ENCODE results near the gene LRRC4.

Gene LRRC4

GRCh38 chr7:128006550-128007302 is 24.5 kb downstream of the LRRC4 start:
- no peak for DNase-seq (ENCODE audit: low read depth)

GRCh38 chr7:128005759-128006159 is 25.5 kb downstream of the LRRC4 start:
- DNase-seq (ENCODE audit: low read depth), result no peak

- no peak for DNase-seq (ENCODE audit: low read depth)
These were observed 26.1 kb downstream of the LRRC4 start for GRCh38 chr7:128005117-128005516.

GRCh38 chr7:128004623-128005022 is 26.6 kb downstream of the LRRC4 start:
- DNase-seq (ENCODE audit: low read depth), result no peak

GRCh38 chr7:128003787-128004186 is 27.4 kb downstream of the LRRC4 start:
- DNase-seq (ENCODE audit: low read depth), result no peak

GRCh38 chr7:128003167-128003566 is 28.1 kb downstream of the LRRC4 start:
- DNase-seq (ENCODE audit: low read depth), result no peak

GRCh38 chr7:128000854-128001265 is 30.4 kb downstream of the LRRC4 start:
- no peak for DNase-seq (ENCODE audit: low read depth)

- no peak for DNase-seq (ENCODE audit: low read depth)
These were observed 31.2 kb downstream of the LRRC4 start for GRCh38 chr7:128000048-128000447.

GRCh38 chr7:127998671-127999070 is 32.6 kb downstream of the LRRC4 start:
- no peak for DNase-seq (ENCODE audit: low read depth)

- no peak for DNase-seq (ENCODE audit: low read depth)
These were observed 33.9 kb downstream of the LRRC4 start for GRCh38 chr7:127997226-127997922.

- no peak for DNase-seq (ENCODE audit: low read depth)
These were observed 34.8 kb downstream of the LRRC4 start for GRCh38 chr7:127996253-127997071.

- no peak for DNase-seq (ENCODE audit: low read depth)
These were observed 35.4 kb downstream of the LRRC4 start for GRCh38 chr7:127995881-127996215.

GRCh38 chr7:127995156-127995880 is 35.9 kb downstream of the LRRC4 start:
- DNase-seq (ENCODE audit: low read depth), result no peak

GRCh38 chr7:127993987-127994386 is 37.2 kb downstream of the LRRC4 start:
- no peak for DNase-seq (ENCODE audit: low read depth)

- no peak for DNase-seq (ENCODE audit: low read depth)
These were observed 37.9 kb downstream of the LRRC4 start for GRCh38 chr7:127993317-127993716.

GRCh38 chr7:127988751-127989150 is 42.5 kb downstream of the LRRC4 start:
- no peak for DNase-seq (ENCODE audit: low read depth)

GRCh38 chr7:127986581-127987521 is 44.4 kb downstream of the LRRC4 start:
- DNase-seq (ENCODE audit: low read depth), result no peak

GRCh38 chr7:127983804-127984332 is 47.4 kb downstream of the LRRC4 start:
- DNase-seq (ENCODE audit: low read depth), result no peak

GRCh38 chr7:127981965-127982364 is 49.3 kb downstream of the LRRC4 start:
- DNase-seq (ENCODE audit: low read depth), result no peak

GRCh38 chr7:127980901-127981300 is 50.3 kb downstream of the LRRC4 start:
- no peak for DNase-seq (ENCODE audit: low read depth)

GRCh38 chr7:127979728-127980126 is 51.5 kb downstream of the LRRC4 start:
- DNase-seq (ENCODE audit: low read depth), result no peak

Measured in T follicular helper cell (primary cell).